HG03442 (cell line): Measurements from ENCODE around the gene SLC66A2.

Experiments used
- ATAC-seq: cut with Tn5 transposase; IDR thresholded peaks from one replicate; pipeline ENCODE4 v1.9.1; 2021; ENCODE audit warnings: mild to moderate bottlenecking, moderate library complexity; ENCODE audit not compliant: unreplicated experiment

The SLC66A2 gene

GRCh38 chr18:79852561-79853302, 98.7 kb downstream of the SLC66A2 start:
- ATAC-seq = no peak
